ENCODE results near the gene CIRBP.

CIRBP gene

DNA sequence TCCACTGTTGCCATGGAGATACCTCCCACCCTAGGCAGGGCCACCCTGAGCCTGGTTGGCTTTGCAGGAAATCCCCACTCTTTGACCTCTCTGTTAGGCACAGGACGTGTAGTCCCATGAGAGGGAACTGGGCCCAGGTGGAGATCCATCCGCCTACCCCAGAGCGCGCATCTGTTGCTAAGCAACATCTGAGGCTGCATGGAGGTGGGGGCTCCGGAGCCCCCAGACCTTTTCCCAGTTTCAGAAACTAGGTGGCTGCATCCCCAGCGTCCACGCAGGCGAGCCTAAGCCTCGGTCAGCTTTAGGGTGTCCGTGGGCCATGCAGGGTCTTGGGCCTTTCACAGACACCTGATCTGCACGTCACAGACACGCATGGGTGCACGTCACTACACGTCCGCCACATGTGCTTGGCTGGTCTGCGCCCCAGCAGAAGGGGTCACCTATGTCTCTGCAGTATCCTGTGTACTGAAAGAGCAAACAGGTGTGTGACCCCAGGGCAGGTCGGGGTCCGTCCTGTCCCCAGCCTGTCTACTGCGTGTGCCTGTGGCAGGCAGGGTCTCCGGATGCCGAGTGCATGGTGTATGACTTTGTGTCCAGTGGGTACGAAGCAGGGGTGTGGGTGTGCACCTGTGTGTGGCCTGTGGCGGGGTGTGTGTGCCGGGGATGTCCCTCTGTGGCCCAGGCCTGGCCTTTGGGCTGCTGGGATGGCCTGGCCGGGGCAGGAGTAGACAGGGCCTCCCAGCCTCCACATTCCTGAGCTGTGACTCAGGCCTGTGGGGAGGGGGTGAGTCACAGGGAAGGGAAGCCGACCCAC is 4.1 kb upstream of the CIRBP start:
- no peak for TF ChIP-seq CTCF (IDR thresholded peaks at IDR 0.05; ENCODE audit: control insufficient read depth, extremely low read depth, insufficient read depth)
- H3K4me3 ChIP-seq (ENCODE audit: low read depth, low read length) = no peak overlapping the region
- no peak for DNase-seq (ENCODE audit: low read depth)

GRCh38 chr19:1265615-1266128 is 3.5 kb upstream of the CIRBP start:
- DNase-seq (ENCODE audit: low read depth) = no peak
- no peak for TF ChIP-seq CTCF (IDR thresholded peaks at IDR 0.05; ENCODE audit: control insufficient read depth, extremely low read depth, insufficient read depth)
- H3K4me3 ChIP-seq (ENCODE audit: low read depth, low read length) = no peak overlapping the region

GRCh38 chr19:1266129-1266915 is 2.8 kb upstream of the CIRBP start:
- no peak for TF ChIP-seq CTCF (IDR thresholded peaks at IDR 0.05; ENCODE audit: control insufficient read depth, extremely low read depth, insufficient read depth)
- DNase-seq (ENCODE audit: low read depth) = no peak
- H3K4me3 ChIP-seq (ENCODE audit: low read depth, low read length) = peak overlapping the region; percentile 50

DNA sequence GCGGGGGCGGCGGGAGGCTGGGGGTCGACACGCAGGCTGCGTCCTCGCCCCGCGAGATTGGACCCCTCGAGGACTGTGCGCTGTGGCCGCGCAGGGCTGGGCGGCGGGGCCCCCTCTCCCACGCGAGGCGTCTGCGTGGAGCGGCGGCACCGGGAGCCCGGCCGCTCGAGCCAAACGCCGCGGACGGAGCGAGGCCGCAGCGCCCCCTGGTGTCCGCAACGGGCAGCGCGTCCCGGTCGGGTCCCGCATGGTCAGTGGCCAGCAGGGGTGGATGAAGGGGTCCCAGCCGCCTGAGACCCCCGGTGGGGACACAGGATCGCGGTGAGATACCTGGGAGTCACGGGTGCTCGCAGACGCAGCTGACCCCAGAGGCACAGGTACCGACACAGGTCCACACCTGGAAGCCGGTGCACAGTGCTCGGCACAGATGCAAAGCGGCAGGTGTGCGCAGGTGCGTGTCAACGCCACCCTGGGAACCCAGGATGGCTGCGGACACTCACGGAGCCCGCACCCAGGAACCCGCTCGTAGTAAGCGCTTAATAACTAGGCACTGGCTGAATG is 2.1 kb upstream of the CIRBP start:
- peak overlapping the region; percentile 50 for H3K4me3 ChIP-seq (ENCODE audit: low read depth, low read length)
- TF ChIP-seq CTCF (IDR thresholded peaks at IDR 0.05; ENCODE audit: control insufficient read depth, extremely low read depth, insufficient read depth) = peak; percentile 97
- DNase-seq (ENCODE audit: low read depth) = no peak

DNA sequence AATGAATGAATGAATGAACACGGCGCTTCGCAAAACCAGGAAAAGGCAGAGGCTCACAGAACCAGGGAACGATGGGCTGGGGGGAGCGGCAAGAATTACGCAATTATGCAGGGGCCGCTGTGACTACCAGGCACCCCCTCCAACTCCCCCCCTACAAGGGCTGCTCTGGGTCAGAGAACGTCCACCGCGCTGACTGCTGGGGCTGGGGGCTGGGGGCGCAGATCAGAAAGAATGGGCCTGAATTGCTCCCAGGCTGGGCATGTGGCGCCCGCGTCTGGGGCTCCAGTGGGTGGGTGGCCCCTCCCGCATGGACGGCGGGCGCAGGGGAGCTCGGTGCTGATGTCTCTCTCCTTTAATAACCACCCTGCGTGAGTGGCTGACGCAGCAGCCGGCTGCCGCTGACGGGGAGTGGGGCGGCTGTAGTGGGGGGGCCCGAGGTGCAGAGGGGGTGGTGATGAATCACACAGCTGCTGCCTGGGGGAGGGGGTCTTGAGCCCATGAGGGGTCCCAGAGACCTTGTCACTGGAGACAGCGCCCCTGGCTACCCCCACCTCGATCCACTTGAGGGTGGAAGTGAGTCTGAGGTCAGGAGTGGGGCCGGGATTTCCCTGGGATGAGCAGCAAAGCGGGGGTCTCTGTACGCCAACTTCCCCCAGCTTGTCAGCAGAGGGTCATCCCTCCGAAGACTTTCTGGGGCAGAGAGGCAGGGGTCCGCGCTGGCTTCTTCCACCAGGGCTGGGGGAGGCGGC is 1.5 kb upstream of the CIRBP start:
- TF ChIP-seq CTCF (IDR thresholded peaks at IDR 0.05; ENCODE audit: control insufficient read depth, extremely low read depth, insufficient read depth) = no peak
- DNase-seq (ENCODE audit: low read depth) = no peak
- peak overlapping the region; percentile 50 for H3K4me3 ChIP-seq (ENCODE audit: low read depth, low read length)
